HK-2 (cell line): ENCODE measurements around the gene OR2A2.
A peak's percentile ranks its signal among the peaks of the same experiment; 100 is the strongest.
"Not testable (repeated sequence)": the region's sequence is repeated elsewhere in the genome, so short reads cannot be mapped to it uniquely, and the experiment has no call there.

ENCODE experiments used
- DNase-seq: peaks from one replicate; pipeline ENCODE4 v3.0.0-alpha.2; 2018; ENCODE audit not compliant: unreplicated experiment

OR2A2 gene, protein sequence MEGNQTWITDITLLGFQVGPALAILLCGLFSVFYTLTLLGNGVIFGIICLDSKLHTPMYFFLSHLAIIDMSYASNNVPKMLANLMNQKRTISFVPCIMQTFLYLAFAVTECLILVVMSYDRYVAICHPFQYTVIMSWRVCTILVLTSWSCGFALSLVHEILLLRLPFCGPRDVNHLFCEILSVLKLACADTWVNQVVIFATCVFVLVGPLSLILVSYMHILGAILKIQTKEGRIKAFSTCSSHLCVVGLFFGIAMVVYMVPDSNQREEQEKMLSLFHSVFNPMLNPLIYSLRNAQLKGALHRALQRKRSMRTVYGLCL

GRCh38 chr7:144109283-144109682 lies at the start of gene OR2A2:
Gene OR2A2 (plus strand): TSS chr7:144109583. CDS start chr7:144109583, 0 bp downstream.
- DNase-seq: no peak

DNA sequence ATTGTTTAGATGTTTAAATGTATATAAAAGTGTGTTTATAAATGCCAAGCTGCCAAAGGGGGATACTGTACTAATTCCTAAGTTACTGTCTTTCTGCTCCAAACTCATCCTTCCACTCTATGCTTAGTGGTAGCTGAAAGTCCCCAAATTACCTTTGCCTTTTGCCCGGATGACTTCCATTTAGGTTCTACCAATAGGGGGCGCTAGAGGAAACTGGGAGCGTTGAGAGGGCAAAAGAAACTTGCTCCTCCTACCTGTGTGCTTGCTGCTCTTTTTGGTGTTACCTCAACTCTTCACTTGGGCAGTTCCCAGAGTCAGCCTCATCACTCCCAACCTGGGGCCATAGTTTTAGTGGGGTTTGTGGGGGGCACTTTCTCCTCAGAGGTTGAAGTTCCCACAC lies 45.7 kb upstream of the OR2A2 start:
- no peak for DNase-seq

- DNase-seq: no peak
Measured at GRCh38 chr7:144069511-144069910, 39.9 kb upstream of the OR2A2 start, which contains the start of gene OR2A25. Gene OR2A25 (plus strand): TSS chr7:144069811. CDS start chr7:144074220, 4,409 bp downstream.

- no peak for DNase-seq
Measured at GRCh38 chr7:144069953-144070352, 39.4 kb upstream of the OR2A2 start.

DNA sequence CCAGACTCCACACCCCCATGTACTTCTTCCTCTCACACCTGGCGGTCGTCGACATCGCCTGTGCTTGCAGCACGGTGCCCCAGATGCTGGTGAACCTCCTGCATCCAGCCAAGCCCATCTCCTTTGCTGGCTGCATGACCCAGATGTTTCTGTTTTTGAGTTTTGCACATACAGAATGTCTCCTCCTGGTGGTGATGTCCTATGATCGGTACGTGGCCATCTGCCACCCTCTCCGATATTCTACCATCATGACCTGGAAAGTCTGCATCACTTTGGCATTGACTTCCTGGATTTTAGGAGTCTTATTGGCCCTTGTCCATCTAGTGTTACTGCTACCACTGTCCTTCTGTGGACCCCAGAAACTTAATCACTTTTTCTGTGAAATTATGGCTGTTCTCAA lies 35.0 kb upstream of the OR2A2 start:
- no peak for DNase-seq

- DNase-seq: no peak
Measured at GRCh38 chr7:144085978-144086377, 23.4 kb upstream of the OR2A2 start, which contains the start of gene OR2A12. Gene OR2A12 (plus strand): TSS chr7:144086278. CDS start chr7:144095108, 8,830 bp downstream.

GRCh38 chr7:144086730-144087129 lies 22.7 kb upstream of the OR2A2 start:
- no peak for DNase-seq

GRCh38 chr7:144087230-144087629 lies 22.2 kb upstream of the OR2A2 start:
- no peak for DNase-seq

DNA sequence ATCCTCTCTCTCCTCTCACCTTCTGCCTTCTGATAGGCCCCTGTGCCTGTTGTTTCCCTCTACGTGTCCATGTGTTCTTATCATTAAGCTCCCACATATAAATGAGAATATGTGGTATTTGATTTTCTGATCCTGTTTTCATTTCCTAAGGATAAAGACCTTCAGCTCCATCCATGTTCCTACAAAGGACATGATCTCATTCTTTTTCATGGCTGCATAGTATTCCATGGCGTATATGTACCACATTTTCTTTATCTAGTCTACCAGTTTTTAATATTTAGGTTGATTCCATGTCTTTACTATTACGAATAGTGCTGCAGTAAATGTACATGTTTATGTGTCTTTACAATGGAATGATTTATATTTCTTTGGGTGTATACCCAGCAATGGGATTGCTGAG lies 18.7 kb upstream of the OR2A2 start:
- no peak for DNase-seq

DNA sequence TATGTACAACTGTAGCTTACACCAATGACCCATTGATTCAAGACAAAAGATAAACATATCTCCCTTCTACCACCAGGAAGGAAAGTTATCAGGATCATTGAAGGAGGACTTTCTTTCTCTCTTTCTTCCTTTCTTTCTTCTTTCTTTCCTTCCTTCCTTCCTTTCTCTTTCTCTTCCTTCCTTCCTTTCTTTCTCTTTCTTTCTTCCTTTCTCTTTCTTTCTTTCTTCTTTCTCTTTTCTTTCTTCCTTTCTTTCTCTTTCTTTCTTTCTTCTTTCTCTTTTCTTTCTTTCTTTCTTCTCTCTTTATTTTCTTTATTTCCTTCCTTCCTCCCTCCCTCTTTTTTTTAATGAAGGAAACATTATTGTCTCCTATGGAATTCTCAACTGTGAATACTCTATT lies 10.6 kb upstream of the OR2A2 start:
- DNase-seq: no peak

DNA sequence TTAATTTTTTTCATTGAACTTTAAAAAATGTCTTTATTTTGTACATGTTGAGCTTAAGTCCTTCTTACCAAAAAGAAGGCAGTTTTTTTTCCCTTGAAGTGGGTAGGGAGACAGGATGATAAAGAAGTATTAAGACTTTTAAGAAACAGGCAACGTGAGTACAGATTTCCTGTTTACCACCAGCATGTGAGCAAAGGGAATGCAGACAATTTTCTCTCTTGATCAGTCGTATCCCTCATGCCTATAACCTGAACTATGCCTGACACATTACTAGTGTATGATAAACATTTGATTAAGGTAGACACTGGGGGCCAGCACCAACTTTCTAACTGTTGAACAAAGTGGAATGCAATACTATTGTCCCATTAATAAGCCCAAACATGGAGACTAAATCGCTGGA lies 8.8 kb upstream of the OR2A2 start:
- DNase-seq: no peak

DNA sequence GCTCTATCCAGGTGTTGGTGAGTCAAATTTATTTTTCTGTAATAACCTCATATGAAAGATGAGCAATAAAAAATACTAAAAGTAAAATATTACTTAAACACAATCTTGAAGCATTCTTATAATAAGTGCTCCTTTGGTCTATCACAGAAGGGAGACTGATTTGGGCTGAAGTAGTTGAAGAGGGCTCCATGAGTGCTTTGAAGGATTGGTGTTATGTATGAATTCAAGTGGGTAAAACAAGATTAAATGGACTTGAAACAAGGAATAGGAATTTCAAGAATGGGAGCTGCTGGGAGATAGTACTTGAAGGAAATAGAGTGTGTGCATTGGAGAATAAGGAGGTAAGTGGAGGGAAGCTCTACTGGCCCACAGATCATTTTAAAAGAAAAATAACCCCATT lies 7.3 kb upstream of the OR2A2 start:
- DNase-seq: no peak

DNA sequence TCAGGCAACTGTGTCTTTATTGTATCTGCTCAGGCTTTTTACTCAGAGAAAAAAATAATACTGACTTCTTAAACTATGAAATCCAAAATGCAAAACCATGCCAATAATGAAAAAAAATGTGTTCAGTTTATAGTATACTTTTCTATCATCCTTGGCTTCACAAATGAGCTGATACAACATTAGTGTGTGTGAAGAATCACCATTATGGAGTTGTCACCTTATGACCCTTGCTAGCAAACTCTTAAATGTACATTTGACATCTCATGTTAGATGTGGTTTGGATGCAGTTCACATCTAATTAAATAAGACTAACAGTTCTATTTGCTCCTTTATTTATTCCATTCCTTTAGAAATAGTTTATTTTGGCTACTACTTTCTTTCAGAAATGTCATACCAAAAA lies 4.2 kb upstream of the OR2A2 start:
- DNase-seq: no peak

- DNase-seq: no peak
Measured at GRCh38 chr7:144110272-144110671, 889 bp downstream of the OR2A2 start.

- no peak for DNase-seq
Measured at GRCh38 chr7:144113651-144114050, 4.3 kb downstream of the OR2A2 start.

GRCh38 chr7:144118341-144118740 lies 9.0 kb downstream of the OR2A2 start:
- no peak for DNase-seq

- DNase-seq: no peak
Measured at GRCh38 chr7:144122876-144123275, 13.5 kb downstream of the OR2A2 start, which contains the start of gene OR2A14. Gene OR2A14 (plus strand): TSS chr7:144123176. CDS start chr7:144129113, 5,937 bp downstream.

GRCh38 chr7:144127714-144128334 lies 18.4 kb downstream of the OR2A2 start:
- DNase-seq: peak; percentile 89

GRCh38 chr7:144129601-144130000 lies 20.2 kb downstream of the OR2A2 start:
- DNase-seq: not testable (repeated sequence)

GRCh38 chr7:144130730-144131129 lies 21.3 kb downstream of the OR2A2 start:
- DNase-seq: no peak

DNA sequence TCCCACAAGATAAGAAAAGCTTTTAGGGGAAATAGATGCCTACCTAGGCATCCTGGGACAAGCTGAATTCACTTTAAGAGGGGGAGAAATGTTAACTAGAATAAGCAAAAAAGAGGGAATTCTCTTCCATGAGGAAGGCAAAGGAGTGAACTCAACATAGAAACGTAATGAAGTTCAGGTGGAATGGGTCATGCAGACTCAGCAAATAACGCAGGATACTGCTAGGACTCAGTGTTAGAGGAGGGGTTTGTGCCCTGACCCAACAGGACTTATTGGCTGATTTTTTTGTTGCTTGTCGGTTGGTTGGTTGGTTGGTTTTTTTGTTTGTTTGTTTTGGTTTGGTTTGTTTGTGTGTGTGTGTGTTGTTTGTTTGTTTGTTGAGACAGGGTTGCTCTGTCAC lies 22.9 kb downstream of the OR2A2 start:
- no peak for DNase-seq

DNA sequence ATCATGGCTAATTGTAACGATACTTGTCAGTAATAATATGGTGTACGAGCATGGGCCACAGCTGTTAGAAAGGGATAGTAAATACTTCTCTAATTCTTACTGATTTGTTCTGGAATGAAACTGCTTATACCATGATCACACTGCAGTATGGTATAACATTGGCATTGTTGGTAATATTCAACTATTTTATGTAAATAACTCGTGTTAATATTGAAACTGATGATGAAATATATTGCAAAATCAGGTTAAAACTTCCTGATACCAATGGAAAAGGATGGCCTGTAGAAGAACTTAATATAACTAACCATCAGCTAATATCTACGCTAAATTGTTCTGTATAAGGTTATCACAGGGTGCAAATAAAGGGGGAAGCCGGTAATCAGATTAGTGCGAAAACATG lies 23.9 kb downstream of the OR2A2 start:
- no peak for DNase-seq

GRCh38 chr7:144134116-144134515 lies 24.7 kb downstream of the OR2A2 start:
- DNase-seq: no peak
